GM18951 (cell line): ENCODE data around the gene ARID4B.
"Not testable (repeated sequence)": the region's sequence is repeated elsewhere in the genome, so short reads cannot be mapped to it uniquely, and the experiment has no call there.

Source experiments
- POLR2A ChIP-seq: IDR thresholded peaks from 4 replicates; pipeline ENCODE4 v1.6.1; 2011; ENCODE audit warnings: mild to moderate bottlenecking; ENCODE audit not compliant: insufficient read length, insufficient read depth; ENCODE audit errors: extremely low read depth
- in situ Hi-C: fragments of 300-500 bp; cut with MboI; formaldehyde crosslinking; loops from one replicate; pipeline ENCODE4 v1.12.0; 2022; ENCODE audit warnings: low sequenced_read_pairs, mixed read lengths, inconsistent platforms; ENCODE audit not compliant: unreplicated experiment

ARID4B gene

DNA sequence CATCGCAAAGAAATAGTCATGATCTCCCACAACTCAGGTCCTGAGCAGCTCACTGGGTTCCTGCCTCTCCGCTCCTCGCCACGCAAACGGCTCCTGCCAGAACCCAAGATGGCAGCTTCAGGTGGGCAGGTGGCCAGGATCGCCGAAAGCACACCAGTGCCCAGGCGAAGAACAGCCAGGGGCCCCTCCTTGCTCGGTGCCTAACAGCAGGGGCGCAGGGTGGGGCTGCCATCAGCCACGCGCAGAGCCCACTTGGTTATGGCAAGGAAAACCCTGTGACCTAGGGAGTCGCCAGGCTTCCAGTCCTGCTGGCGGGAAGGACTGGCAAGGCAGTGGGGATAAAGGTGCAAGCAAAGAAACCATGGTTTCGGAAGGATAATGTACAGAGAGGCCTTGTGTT, 47.5 kb downstream of the ARID4B start:
- in situ Hi-C loops = no loop called here
- TF ChIP-seq POLR2A = no peak

GRCh38 chr1:235279694-235280093, 48.3 kb downstream of the ARID4B start:
- in situ Hi-C loops = no loop called here
- no peak for TF ChIP-seq POLR2A

DNA sequence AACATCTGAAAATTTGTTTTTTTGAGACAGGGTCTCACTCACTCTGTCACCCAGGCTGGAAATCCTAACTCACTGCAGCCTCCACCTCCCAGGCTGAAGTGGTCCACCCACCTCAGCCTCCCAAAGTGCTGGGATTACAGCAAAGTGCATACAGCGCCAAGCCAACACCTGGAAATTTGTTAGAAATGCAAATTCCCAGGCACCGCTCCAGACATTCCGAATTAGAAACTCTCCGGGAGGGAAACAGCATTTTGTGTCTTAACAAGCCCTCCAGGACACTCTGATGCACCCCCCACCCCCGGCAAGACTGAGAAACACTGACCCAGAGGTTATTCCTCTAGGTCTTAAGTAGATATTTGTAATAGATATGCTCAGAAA, 49.1 kb downstream of the ARID4B start:
- no peak for TF ChIP-seq POLR2A
- in situ Hi-C loops = no loop called here

- in situ Hi-C loops = no loop called here
- TF ChIP-seq POLR2A = no peak
These were observed 49.6 kb downstream of the ARID4B start for GRCh38 chr1:235278233-235278914.

- in situ Hi-C loops = no loop called here
- no peak for TF ChIP-seq POLR2A
These were observed 50.3 kb downstream of the ARID4B start for GRCh38 chr1:235277709-235278108.

- no peak for TF ChIP-seq POLR2A
- in situ Hi-C loops = no loop called here
These were observed 52.1 kb downstream of the ARID4B start for GRCh38 chr1:235275836-235276235.

GRCh38 chr1:235275223-235275622, 52.8 kb downstream of the ARID4B start:
- in situ Hi-C loops = no loop called here
- no peak for TF ChIP-seq POLR2A

DNA sequence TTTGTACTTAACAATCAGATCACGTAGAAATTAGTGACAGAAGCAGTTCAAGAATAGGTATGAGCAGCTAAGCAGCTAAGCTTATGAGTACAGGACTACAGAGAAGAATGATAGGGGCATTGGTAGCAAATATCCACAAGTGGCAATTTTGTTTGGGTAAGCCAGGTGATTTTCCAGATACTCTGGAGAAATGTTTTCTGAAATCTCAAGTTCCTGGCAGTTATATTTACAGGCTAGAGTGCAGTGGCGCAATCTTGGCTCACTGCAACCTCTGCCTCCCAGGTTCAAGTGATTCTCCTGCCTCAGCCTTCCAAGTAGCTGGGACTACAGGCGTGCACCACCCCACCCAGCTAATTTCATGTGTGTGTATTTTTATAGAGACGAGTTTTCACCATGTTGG, 55.1 kb downstream of the ARID4B start:
- no peak for TF ChIP-seq POLR2A
- in situ Hi-C loops = no loop called here

- in situ Hi-C loops = no loop called here
- no peak for TF ChIP-seq POLR2A
These were observed 57.4 kb downstream of the ARID4B start for GRCh38 chr1:235270625-235271024.

DNA sequence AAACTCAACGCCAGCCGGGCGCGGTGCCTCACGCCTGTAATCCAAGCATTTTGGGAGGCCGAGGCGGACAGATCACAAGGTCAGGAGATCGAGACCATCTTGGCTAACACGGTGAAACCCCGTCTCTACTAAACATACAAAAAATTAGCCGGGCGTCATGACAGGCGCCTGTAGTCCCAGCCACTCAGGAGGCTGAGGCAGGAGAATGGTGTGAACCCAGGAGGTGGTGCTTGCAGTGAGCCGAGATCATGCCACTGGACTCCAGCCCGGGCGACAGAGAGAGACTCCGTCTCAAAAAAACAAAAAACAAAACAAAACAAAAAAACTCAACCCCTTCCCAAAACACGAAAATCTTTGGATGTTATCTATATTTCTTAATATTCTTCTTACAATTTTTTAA, 58.0 kb downstream of the ARID4B start:
- in situ Hi-C loops = not testable (repeated sequence)

GRCh38 chr1:235268379-235269125, 59.4 kb downstream of the ARID4B start:
- in situ Hi-C loops = no loop called here

GRCh38 chr1:235266967-235267366, 61.0 kb downstream of the ARID4B start:
- no peak for TF ChIP-seq POLR2A
- in situ Hi-C loops = no loop called here

More at GRCh38 chr1:235268379-235269125, 59.4 kb downstream of the ARID4B start:
- no peak for TF ChIP-seq POLR2A

DNA sequence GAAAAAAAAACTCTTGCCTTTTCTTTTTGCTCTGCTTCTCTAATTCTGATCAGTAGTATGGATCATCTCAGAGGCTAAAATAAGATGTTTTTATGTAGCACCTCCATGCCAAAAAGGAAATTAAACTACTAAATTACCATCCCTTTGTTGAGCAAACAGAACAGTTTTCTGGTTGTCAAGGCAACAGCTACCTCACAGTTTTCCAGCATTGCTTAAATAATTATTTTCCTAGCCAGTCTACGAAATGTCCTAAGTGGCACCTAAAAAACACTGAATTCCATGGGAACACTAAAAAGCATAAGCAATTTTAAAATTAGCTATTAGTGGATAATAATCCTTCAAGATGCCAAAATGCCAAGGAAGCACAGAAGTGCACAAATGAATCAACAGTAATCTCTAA, 61.7 kb downstream of the ARID4B start:
- TF ChIP-seq POLR2A = no peak
- in situ Hi-C loops = no loop called here

- no peak for TF ChIP-seq POLR2A
- in situ Hi-C loops = no loop called here
These were observed 62.1 kb downstream of the ARID4B start for GRCh38 chr1:235265900-235266299.
